ENCODE data around the gene HOPX. TPM values are rescaled to one million over a fixed set of nuclear protein-coding genes. Genes with fewer than 3 reads are reported as not detected.
"Not testable (repeated sequence)": the region's sequence is repeated elsewhere in the genome, so short reads cannot be mapped to it uniquely, and the experiment has no call there.

HOPX gene, protein sequence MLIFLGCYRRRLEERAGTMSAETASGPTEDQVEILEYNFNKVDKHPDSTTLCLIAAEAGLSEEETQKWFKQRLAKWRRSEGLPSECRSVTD
- polyA plus RNA-seq (ENCODE audit: insufficient read length): 10.0 TPM

DNA sequence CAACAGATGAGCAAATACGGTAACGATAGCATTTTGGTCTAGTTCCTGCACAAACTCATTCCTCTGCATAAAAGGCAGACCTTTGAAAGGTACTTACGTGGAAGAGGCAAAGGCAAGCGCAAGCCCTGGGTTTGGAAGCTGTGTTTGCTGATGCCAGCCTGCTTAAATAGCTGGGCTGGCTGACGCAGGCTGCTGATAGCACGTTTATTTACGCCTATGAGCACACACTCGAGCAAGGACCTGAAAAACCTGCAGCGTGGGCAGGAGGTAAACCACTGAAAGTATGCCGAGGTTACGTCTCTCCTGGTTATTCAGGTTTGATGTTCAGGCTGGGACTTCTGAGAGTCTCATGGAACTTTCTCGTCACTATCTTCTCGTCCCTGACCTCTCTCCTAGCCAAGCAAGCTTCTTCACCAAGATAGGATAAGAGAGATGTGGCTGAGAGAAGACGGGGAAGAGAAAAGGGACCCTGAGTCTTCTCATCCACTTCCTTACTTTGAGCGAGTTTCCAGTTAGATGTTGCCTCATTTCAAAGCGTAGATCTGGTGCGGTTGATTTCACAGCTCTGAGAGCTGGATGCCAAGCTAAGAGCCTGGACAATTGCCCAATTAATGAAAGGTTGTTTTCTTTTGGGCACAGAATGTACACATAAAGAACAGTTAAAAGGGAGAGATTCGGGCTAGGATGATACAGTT is at the start of gene HOPX:
Gene HOPX (minus strand): TSS at position 139 of the 695 bp plus-strand sequence. CDS start 23,480 bp downstream, outside the sequence.
- DNase-seq: no peak

DNA sequence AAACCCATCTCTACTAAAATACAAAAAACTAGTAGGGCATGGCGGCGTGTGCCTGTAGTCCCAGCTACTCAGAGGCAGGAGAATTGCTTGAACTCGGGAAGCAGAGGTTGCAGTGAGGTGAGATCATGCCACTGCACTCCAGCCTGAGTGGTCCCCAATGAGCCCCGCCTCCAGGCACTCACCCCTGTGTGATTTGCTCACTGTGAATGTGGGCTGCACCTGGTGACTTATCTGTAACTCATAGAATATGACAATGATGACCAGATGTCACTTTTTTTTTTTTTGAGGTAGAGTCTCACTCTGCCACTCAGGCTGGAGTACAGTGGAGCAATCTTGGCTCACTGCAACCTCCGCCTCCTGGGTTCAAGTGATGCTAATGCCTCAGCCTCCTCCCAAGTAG is 49.0 kb upstream of the HOPX start:
- no peak for DNase-seq

DNA sequence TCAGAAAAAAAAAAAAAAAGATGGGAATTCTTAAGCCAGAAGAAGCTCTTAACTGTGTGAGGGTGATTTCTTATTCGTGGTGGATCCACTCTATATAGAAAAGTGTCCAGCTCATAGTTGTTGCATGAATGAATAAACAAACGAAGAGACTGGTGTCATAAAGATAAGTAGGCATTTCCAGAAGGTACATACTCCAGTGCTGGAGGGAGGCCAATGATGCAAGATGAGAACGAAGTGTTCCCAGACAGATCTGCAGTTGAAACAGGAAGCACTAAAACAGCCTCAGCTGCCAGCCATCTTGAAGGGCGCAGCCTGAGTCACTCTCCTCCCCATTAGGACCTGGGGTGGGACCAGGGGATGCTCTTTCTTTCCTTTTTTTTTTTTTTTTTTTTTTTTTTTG is 47.4 kb upstream of the HOPX start:
- no peak for DNase-seq

DNA sequence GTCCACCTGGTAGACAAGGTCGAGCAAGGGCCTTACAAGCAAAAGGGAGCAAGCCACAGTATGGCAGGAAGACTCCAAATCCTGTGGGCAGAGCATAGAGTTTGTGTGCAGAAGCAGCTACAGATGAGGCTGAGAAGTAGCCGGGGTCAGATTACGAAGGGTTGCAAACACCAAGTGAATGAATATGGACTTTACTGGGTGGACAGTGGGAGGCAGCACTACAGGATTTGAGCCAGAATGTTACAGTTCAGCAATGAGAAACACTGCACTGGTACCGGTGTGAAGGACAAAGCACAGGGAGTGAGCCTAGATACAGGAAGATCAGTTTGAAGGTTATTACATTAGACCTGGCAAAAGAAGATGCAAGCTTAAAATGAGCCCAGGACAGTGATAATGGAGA is 46.1 kb upstream of the HOPX start:
- no peak for DNase-seq

DNA sequence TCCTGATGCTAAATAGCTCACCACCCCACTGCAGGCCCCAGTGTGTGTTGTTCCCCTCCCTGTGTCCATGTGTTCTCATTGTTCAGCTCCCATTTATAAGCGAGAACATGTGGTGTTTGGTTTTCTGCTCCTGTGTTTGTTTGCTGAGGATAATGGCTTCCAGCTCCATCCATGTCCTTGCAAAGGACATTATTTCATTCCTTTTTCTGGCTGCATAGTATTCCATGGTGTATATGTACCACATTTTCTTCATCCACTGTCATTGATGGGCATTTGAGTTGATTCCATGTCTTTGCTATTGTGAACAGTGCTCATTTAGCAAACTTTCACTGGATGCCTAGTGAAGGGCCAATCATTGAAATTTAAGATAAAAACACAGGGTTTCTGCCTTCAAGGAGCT is 45.5 kb upstream of the HOPX start:
- not testable (repeated sequence) for DNase-seq

DNA sequence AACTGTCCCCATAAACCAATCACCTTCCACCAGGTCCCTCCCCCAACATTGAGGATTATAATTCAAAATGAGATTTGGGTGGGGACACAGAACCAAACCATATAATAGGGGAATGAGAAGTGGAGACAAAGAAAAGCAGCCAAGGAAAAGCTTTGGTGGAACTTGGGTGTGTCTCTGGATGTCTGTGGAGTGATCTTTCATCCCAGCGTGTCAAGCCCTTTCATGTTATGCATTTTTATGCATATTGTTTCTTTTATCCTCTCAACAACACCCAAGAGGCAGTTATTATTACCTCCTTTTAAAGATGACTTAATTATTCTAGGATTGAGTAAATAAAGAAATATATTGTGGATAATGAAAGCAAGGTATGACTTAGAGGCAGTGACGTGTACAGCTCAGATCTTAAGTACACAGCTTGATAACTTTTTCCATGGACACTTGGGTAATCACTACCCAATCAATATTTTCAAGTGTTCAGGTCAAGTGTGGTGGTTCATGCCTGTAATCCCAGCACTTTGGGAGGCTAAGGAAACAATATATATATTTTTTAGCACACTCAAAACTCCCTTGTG is 42.6 kb upstream of the HOPX start:
- DNase-seq: no peak

DNA sequence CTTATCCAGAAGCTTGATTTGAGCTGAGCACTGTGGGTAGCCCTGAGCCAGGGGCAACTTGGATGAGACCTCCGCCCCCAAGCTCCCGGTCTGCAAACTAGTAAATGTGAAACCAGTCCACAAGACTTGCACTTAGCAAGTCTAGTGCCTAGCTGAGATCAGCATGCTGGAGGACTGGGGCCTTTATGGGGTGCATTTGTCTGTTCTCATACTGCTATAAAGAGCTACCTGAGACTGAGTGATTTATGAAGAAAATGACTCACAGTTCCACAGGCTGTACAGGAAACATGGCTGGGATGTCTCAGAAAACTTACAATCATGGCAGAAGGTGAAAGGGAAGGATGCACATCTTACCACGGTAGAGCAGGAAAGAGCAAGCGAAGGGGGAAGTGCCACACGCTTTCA is 42.1 kb upstream of the HOPX start:
- no peak for DNase-seq

DNA sequence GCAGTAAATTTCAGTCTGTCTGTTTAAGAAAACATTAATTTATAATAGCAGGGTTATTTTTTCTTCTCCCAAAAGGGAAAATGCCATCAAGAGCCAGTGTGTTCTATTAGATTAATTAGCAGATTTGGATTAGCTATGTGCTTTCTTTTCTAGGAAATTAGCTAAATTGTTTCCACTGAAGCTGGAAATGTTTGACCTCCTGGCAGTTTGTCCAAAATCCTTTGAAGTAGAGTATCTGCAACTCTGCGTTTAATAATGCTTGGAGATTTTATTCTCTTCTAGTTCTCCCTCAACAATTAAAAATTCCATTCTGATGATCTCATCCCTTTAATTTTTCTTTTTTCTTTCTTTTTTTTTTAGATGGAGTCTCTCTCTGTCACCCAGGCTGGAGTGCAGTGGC is 27.1 kb upstream of the HOPX start:
- no peak for DNase-seq

DNA sequence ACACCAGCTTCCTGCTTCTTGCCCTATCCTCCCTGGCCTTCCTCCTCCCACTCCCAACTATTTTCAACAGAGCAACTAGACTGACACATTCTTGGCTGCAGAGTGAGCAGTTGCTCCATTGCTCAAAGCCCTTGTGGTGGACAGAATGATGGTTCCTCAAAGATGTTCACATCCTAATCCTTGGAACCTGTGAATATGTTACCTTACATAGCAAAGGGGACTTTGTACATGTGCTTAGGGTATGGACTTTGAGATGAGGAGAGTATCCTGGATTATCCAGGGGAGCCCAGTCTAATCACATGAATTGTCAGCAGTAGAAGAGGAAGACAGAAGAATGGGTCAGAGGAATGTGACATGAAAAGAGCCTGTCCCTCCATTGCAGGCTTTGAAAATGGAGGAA is 24.9 kb upstream of the HOPX start:
- DNase-seq: no peak

DNA sequence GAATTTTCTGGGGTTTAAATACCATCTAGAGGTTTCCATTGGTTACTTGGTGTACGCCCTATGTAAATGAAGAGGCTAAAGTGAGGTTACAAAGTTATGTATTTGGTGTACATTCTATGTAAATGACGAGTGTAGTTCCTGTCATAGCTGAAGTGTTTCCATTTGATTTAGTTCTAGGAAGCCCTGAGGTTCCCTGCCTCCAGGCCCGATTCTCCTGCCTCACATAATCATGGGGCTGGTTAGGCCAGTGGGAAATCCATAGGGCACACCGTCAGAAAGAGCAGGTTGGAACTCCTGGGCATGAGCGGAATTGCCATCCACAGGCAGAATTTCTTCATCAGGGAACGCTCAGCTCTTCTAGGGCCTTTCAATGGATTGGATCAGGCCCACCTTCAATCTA is 24.2 kb upstream of the HOPX start:
- DNase-seq: no peak

DNA sequence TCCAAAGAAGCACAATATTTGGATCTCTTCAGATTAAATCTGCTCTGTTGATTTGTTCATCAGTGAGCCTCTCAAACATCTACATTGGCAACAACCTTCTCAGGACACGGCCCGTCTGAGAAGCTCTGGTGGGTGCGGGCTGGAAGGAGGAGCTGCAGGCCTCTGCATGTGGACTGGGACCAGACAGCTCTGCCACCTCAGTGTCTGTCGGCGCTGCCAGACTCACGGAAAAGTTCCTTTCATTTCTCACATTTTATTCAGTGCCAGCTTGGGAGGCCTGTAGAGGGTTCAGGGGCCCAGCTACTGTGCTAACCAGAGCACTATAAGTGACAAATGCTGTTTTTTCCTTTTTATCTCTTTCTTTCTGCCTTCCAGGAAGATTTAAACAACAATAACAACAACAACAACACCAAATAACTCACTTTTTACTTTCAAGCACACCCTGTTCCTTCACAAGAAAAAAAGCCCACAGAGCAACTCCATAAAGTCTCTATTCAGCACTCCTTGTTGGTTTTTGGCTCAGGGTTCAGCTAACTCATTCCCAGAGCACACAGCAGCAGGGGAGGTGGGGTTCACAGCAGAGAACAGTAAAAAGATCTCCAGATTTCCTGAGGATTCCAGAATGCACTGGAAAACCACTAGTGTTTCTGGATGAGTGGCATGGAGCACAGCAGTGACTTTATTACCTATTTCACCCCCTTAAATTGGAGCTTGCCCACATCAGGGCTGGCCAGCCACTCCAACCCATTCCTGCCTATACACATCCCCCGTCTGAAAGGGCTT is 23.2 kb upstream of the HOPX start:
- no peak for DNase-seq

DNA sequence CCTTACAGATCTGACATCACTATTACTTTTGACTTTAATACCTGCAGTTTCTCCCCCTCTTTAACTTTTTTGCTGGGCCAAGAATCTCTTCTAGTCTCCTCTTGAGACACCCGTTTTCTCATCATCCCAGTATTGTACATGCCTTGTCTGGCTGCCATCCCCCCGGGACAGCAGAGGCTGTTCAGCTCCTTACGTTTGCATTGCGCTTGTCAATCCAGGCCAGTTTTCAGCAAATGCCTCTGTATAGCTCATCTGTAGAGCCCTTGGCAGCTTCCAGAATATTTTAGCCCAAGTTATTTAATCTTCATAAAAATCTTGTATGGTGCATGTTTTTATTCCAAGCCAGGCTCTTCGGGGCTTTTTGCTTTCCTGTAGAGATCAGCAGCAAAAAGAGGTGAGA is 22.3 kb upstream of the HOPX start:
- peak; percentile 24 for DNase-seq

DNA sequence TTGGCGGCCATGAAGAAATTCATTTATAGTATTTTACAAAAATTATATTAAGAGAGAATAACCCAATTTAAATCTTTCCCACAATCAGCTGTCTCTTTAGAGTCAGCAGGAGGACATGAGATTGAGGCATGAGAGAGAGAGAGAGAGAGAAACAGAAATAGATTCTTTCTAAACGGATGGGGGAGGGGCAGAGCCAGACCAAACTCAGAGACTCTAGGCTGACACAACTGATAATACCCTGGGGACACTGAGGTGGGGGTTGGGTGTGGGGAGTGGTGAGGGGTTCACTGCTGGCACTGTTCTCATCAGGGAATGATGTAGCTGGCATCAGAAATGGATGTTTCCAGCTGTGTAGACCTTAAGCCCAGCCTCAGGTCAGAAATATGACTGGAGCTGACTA is 20.5 kb upstream of the HOPX start:
- DNase-seq: no peak

DNA sequence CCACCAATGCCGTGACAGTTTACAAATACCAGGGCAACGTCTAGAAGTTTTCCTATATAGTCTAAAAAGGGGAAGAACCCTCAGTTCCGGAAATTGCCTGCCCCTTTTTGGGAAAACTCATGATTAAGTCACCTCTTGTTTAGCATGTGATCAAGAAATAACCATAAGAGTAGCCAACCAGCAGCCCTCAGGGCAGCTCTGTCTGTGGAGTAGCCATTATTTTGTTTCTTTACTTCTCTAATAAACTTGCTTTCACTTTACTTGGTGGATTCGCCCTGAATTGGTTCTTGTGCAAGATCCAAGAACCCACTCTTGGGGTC is 20.0 kb upstream of the HOPX start:
- no peak for DNase-seq

DNA sequence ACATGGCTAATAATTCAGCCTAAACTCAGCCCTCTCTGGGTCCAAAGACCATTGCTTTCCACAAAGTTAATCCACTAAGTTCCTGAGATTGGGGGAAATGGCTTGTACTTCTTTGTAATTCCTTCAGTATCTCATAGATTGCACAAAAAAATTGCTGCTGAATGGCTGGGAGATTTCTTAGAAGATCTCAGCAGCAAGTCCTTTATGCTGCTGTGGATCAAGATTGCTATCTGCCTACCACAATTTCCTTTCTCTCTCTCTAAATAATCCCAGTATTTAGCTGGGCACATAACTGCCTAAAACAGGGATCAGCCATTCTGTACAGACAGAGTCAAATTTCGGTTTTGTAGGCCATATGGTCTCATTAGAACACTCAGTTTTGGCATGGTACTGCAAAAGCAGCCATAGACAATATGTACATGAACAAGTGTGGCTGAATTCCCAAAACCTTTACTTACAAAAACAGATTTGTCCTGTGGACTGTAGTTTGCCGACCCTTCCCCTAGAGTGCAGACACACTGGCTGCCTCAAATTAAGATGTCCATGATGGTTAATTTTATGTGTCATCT is 18.5 kb upstream of the HOPX start:
- DNase-seq: no peak

DNA sequence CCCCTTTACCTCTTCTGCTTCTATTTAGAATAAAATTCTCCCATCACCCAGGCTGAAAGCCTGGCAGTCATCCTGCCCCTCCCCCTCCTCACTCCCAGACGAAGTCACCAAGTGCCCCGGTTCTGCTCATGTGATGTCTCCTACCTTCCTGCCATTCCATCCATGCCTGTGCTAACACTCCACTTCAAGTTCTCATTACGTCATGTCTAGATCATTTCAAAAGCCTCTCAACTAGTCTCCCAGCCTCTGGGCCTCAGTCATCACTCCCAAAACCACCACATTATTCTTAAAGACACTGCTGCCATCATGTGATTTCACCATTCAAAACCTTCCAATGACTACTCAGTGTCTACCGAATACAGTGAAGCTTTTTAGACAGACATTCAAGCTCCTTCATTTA is 17.2 kb upstream of the HOPX start:
- DNase-seq: no peak

DNA sequence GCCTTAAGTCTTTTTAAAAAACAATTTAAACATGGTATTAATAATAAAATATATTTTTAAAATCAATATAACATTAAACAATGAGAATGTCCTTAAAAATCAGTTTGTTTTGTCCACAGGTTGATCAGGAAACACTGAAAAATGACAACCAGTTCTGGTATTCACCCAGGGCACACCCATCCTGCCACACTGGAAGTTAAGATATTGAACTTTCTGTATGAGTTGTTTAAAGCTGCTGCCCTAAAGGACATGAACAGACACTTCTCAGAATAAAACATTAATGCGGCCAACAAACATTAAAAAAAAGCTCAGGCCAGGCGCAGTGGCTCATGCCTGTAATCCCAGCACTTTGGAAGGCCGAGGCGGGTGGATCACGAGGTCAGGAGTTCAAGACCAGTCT is 15.0 kb upstream of the HOPX start:
- no peak for DNase-seq

DNA sequence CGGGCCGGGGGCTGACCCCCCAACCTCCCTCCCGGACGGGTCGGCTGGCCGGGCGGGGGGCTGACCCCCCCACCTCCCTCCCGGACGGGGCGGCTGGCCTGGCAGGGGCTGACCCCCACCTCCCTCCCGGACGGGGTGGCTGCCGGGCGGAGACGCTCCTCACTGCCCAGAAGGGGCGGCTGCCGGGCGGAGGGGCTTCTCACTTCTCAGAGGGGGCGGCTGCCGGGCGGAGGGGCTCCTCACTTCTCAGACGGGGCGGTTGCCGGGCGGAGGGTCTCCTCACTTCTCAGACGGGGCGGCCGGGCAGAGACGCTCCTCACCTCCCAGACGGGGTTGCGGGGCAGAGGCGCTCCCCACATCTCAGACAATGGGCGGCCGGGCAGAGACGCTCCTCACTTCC is 12.4 kb upstream of the HOPX start:
- DNase-seq: not testable (repeated sequence)

DNA sequence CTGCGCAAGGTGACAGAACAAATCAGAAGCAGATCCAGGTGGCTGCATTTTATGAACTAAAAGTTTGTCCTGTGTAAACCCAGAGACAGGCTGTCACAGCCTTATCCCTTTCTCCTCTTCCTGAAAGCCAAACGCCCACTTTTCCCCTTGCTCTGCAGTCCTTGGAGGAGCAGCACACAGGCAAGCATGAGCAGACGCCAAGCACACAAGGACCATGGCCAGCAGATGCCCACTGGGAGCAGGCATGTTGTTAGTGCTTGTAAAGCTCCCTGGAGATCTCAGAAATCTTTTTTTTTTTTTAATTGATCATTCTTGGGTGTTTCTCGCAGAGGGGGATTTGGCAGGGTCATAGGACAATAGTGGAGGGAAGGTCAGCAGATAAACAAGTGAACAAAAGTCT is 11.5 kb upstream of the HOPX start:
- no peak for DNase-seq

DNA sequence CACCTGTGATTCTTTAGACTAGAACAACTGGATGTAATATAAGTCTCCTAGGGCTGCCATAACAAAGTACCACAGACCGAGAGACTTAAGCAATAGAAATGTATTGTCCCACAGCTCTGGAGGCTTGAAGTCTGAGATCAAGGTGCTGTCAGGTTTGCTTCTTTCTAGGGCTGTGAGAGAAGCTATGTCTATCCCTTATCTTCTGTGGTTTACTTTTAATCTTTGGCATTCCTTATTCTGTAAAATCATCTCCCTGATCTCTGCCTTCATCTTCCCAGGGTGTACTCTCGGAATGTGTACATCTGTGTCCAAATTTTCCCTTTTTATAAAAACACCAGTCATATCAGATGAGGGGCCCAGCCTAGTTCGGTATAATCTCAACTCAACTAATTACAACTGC is 10.3 kb upstream of the HOPX start:
- DNase-seq: no peak

DNA sequence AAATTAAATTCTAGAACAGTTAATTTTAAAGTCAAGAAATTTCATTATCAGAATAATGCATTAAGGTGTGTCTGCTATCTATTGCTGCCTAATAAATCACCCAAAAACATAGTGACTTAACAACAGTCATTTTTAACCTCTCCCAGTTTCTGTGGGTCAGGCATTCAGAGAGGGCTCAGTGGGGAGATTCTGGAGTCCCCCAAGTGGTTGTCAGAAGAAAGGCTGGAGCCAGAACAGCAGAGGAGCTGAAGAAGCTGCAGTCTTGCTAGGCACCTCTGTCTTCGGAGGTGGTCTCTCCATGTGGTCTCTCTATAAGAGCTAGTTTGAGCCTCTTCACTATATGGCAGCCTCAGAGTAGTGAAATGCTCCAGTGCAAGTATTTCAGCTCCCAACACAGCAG is 9.3 kb upstream of the HOPX start:
- DNase-seq: no peak

DNA sequence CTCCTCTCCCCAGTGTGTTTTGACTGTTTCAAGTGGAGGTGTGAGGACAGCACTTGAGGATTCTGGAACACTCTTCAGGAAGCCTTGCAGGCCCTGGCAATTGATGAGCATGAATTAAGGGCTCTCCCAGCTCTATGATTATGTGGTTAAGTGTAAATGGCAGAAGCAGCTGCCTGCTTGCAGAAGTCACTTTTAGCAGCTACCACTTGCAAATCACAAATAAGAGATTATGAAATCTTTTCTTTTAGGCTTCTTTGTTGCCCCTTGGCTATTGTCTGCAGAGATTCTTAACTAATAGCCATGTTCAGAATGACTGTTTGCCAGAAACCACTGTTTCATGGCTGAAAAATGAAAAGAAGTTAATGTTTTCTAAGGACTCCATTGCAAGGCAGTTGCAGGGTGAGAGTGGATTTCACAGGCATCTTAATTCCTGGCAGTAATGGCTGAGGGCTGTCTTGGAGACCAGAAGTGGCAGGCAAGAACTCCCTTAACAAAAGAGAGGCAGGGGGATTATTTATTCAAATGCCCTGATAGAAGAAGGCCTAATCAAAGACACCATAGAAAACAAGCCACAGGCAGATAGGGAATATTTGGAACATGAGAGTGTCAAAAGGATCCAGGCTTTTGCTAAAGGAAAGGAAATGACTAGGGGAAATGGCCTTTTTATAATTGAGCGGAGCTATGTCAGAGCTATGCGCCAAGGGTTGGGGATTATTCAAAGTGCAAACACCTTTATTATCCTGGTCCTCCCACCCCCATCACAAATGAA is 8.3 kb upstream of the HOPX start:
- DNase-seq: no peak

All from hindlimb muscle (tissue), 1 donor.